ENCODE measurements around the gene EN1. TPM values are rescaled to one million over a fixed set of nuclear protein-coding genes. Genes with fewer than 3 reads are reported as not detected.

EN1 gene
- total and polyA plus RNA-seq, 2 experiments from 2014 or later, result 0.43 to 1.3 TPM

GRCh38 chr2:118865106-118865505 lies 17.7 kb upstream of the EN1 start:
- H3K9me3 ChIP-seq (ENCODE audit: low read depth), result no peaks in the 10 kb centered on the region
- WGBS (ENCODE audit: low lambda C conversion rate, missing lambda C conversion rate), result 8% methylated on average over 3 of the region's 3 CpGs
- no peaks in the 10 kb centered on the region for H3K79me2 ChIP-seq
- no peak overlapping the region for H2AFZ ChIP-seq
- H3K4me3 ChIP-seq, result no peak overlapping the region
- H3K4me2 ChIP-seq, result no peak overlapping the region
- H3K36me3 ChIP-seq (replicated peaks; ENCODE audit: insufficient read depth, low read depth), result no peaks in the 10 kb centered on the region
- peak; percentile 72 for DNase-seq (ENCODE audit: low spot score)
- TF ChIP-seq, protein P1, sequence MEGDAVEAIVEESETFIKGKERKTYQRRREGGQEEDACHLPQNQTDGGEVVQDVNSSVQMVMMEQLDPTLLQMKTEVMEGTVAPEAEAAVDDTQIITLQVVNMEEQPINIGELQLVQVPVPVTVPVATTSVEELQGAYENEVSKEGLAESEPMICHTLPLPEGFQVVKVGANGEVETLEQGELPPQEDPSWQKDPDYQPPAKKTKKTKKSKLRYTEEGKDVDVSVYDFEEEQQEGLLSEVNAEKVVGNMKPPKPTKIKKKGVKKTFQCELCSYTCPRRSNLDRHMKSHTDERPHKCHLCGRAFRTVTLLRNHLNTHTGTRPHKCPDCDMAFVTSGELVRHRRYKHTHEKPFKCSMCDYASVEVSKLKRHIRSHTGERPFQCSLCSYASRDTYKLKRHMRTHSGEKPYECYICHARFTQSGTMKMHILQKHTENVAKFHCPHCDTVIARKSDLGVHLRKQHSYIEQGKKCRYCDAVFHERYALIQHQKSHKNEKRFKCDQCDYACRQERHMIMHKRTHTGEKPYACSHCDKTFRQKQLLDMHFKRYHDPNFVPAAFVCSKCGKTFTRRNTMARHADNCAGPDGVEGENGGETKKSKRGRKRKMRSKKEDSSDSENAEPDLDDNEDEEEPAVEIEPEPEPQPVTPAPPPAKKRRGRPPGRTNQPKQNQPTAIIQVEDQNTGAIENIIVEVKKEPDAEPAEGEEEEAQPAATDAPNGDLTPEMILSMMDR (IDR thresholded peaks at IDR 0.05; ENCODE audit: poor library complexity), result peak; percentile 82
- no peak for TF ChIP-seq EZH2phosphoT487 (IDR thresholded peaks at IDR 0.05; ENCODE audit: low read depth, severe bottlenecking, unreplicated experiment)
- no peaks in the 10 kb centered on the region for H3K4me1 ChIP-seq (ENCODE audit: insufficient read depth)
- H4K20me1 ChIP-seq (ENCODE audit: insufficient read depth, poor library complexity, severe bottlenecking), result no peaks in the 10 kb centered on the region
- peaks cover 47% of the 10 kb centered on the region for H3K27me3 ChIP-seq
- H3K9me2 ChIP-seq (replicated peaks; ENCODE audit: insufficient read depth), result no peaks in the 10 kb centered on the region
- no peak overlapping the region for H3K27ac ChIP-seq

DNA sequence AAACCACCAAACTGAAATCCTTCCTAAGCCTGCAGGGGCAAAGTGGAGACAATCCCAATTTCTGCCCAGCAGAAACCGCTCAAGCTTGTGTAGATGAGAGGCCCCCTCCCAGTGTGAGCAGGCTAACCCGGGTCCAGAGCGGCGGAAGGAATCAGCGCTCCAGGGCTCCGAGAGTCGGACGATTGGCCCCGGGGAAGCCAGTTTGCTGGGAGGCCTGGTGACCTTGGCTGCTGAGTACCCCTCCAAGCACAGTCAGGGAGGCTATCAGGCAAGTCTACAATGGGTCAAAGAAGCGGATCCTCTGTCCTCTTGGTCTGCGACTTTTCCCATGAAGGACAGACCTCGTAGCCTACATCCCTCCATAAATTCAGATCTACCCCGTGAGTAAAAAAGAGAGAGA lies 16.8 kb upstream of the EN1 start:
- no peak overlapping the region for H3K4me3 ChIP-seq
- DNase-seq (ENCODE audit: low spot score), result no peak
- no peaks in the 10 kb centered on the region for H3K36me3 ChIP-seq (replicated peaks; ENCODE audit: insufficient read depth, low read depth)
- TF ChIP-seq EZH2 (IDR thresholded peaks at IDR 0.05; ENCODE audit: borderline replicate concordance) (no peak), EZH2phosphoT487 (IDR thresholded peaks at IDR 0.05; ENCODE audit: low read depth, severe bottlenecking, unreplicated experiment) (no peak)
- TF ChIP-seq, protein P1 (IDR thresholded peaks at IDR 0.05; ENCODE audit: poor library complexity), result no peak
- 92% methylated on average over 13 of the region's 13 CpGs for WGBS (ENCODE audit: low lambda C conversion rate, missing lambda C conversion rate)
- H2AFZ ChIP-seq, result no peak overlapping the region
- H4K20me1 ChIP-seq (ENCODE audit: insufficient read depth, poor library complexity, severe bottlenecking), result no peaks in the 10 kb centered on the region
- H3K9me3 ChIP-seq (ENCODE audit: low read depth), result no peaks in the 10 kb centered on the region
- no peaks in the 10 kb centered on the region for H3K79me2 ChIP-seq
- H3K9me2 ChIP-seq (replicated peaks; ENCODE audit: insufficient read depth), result no peaks in the 10 kb centered on the region
- peaks cover 49% of the 10 kb centered on the region for H3K27me3 ChIP-seq
- no peak overlapping the region for H3K4me2 ChIP-seq
- H3K4me1 ChIP-seq (ENCODE audit: insufficient read depth), result no peaks in the 10 kb centered on the region
- no peak overlapping the region for H3K27ac ChIP-seq

DNA sequence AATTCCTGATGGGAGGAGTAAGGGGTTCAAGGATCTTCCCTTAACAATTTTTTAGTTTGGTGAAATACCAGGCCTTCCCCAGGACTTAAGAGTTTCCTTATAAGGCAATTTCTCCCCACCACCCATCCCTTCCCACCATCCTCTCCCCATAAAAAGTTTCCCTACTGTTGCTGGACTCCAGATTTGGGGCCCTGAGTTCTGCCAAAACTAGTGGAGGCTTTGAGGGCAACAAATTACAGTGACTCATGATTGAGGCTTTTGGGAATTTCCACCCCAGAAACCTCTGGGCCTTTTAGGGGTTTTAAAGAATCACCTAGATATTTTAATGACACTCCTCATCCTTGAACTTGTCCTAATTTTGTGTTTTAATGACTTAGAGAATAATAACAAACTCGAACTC lies 14.3 kb upstream of the EN1 start:
- H3K36me3 ChIP-seq (replicated peaks; ENCODE audit: insufficient read depth, low read depth), result no peaks in the 10 kb centered on the region
- no peak overlapping the region for H3K4me3 ChIP-seq
- H3K27ac ChIP-seq, result no peak overlapping the region
- H3K9me3 ChIP-seq (ENCODE audit: low read depth), result no peaks in the 10 kb centered on the region
- H3K4me2 ChIP-seq, result no peak overlapping the region
- no peak overlapping the region for H2AFZ ChIP-seq
- peaks cover 73% of the 10 kb centered on the region for H3K27me3 ChIP-seq
- WGBS (ENCODE audit: low lambda C conversion rate, missing lambda C conversion rate), result 83% methylated on average over 1 of the region's 1 CpG
- H3K79me2 ChIP-seq, result no peaks in the 10 kb centered on the region
- no peaks in the 10 kb centered on the region for H4K20me1 ChIP-seq (ENCODE audit: insufficient read depth, poor library complexity, severe bottlenecking)
- no peak for DNase-seq (ENCODE audit: low spot score)
- TF ChIP-seq, protein P1 (IDR thresholded peaks at IDR 0.05; ENCODE audit: poor library complexity), result no peak
- TF ChIP-seq EZH2phosphoT487 (IDR thresholded peaks at IDR 0.05; ENCODE audit: low read depth, severe bottlenecking, unreplicated experiment) (no peak), EZH2 (IDR thresholded peaks at IDR 0.05; ENCODE audit: borderline replicate concordance) (no peak)
- H3K9me2 ChIP-seq (replicated peaks; ENCODE audit: insufficient read depth), result no peaks in the 10 kb centered on the region
- H3K4me1 ChIP-seq (ENCODE audit: insufficient read depth), result no peaks in the 10 kb centered on the region

DNA sequence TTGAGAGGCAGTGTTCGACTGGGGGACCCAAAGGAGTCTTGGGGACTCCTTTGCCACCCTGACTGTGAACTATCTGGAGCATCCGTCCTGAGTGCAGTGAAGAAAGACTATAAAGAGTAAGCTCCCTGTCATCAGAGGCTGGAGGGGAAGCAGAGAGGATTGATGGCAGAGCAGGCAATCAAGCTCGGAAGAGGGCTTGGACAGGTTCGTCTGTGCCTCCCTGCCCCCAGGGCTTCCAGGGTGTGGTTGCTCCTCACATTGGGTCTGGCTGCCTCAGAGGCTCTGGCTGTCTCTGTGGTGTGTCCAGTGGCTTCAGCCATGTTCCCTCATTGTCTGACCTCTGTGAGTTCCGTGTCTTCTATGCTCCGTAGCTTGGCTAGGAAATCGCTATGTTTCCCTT lies 13.8 kb upstream of the EN1 start:
- DNase-seq (ENCODE audit: low spot score), result no peak
- Histone ChIP-seq H3K36me3 (replicated peaks; ENCODE audit: insufficient read depth, low read depth) (no peaks in the 10 kb centered on the region), H4K20me1 (ENCODE audit: insufficient read depth, poor library complexity, severe bottlenecking) (no peaks in the 10 kb centered on the region), H3K4me1 (ENCODE audit: insufficient read depth) (no peaks in the 10 kb centered on the region), H3K27ac (no peak overlapping the region), H3K4me2 (no peak overlapping the region), H3K79me2 (no peaks in the 10 kb centered on the region), H3K27me3 (peaks cover 78% of the 10 kb centered on the region), H3K9me2 (replicated peaks; ENCODE audit: insufficient read depth) (no peaks in the 10 kb centered on the region), H3K4me3 (no peak overlapping the region), H2AFZ (no peak overlapping the region), H3K9me3 (ENCODE audit: low read depth) (no peaks in the 10 kb centered on the region)
- TF ChIP-seq EZH2phosphoT487 (IDR thresholded peaks at IDR 0.05; ENCODE audit: low read depth, severe bottlenecking, unreplicated experiment) (no peak), EZH2 (IDR thresholded peaks at IDR 0.05; ENCODE audit: borderline replicate concordance) (no peak)
- TF ChIP-seq, protein P1 (IDR thresholded peaks at IDR 0.05; ENCODE audit: poor library complexity), result no peak
- 71% methylated on average over 7 of the region's 7 CpGs for WGBS (ENCODE audit: low lambda C conversion rate, missing lambda C conversion rate)

Measured in hepatocyte (in vitro differentiated cells).